PFSK-1 (cell line): ENCODE measurements around the gene CPA3.

Experiments
- FOXP2 ChIP-seq: optimal IDR thresholded peaks from 2 replicates; pipeline ENCODE3; 2011; ENCODE audit warnings: borderline replicate concordance, control low read depth, inconsistent platforms; ENCODE audit not compliant: insufficient read depth; ENCODE audit errors: extremely low read length, extremely low read depth
- POLR2AphosphoS5 ChIP-seq: IDR thresholded peaks from 2 replicates; pipeline ENCODE4 v1.6.1; 2012; ENCODE audit warnings: low read depth, mild to moderate bottlenecking, control low read depth, low read length, moderate library complexity
- SIN3A ChIP-seq: IDR thresholded peaks from 2 replicates; pipeline ENCODE4 v1.6.1; 2012; ENCODE audit warnings: mild to moderate bottlenecking, low read length, moderate library complexity, borderline replicate concordance; ENCODE audit not compliant: insufficient read depth
- TAF1 ChIP-seq: IDR thresholded peaks from 2 replicates; pipeline ENCODE4 v1.6.1; 2012; ENCODE audit warnings: low read length, control low read depth, borderline replicate concordance; ENCODE audit not compliant: insufficient read depth
- TF ChIP-seq, protein P1 (sequence below), 2 experiments: IDR thresholded peaks; 2 replicates each; pipeline versions ENCODE4 v1.6.1 to v1.8.0; 2011 to 2012; ENCODE audit warnings: low read depth in 2 of 2, low read length in 2 of 2, control low read depth in 1 of 2, inconsistent platforms in 1 of 2, mild to moderate bottlenecking in 1 of 2, moderate library complexity in 1 of 2; ENCODE audit not compliant: insufficient read depth in 1 of 2

CPA3 gene

DNA sequence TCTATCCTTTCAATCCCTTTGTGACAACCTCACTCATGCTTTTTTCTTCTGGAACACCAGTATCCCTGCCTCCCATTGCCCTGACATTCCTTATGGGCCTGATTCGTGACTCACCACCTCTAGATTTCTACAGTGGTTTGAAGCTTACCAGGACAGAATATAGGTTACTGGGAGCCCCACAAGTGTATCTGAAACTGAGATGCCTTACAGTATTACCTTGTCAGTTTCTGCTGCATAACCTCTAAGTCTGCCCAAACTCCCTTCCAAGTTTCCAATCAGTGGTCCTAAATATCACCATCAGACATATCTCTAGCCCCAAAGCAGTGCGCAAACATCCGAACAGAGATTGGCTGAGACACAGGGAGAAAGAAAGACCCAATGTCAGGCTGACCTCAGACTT is 31.9 kb upstream of the CPA3 start:
- no peak for TF ChIP-seq SIN3A
- TF ChIP-seq, protein P1, sequence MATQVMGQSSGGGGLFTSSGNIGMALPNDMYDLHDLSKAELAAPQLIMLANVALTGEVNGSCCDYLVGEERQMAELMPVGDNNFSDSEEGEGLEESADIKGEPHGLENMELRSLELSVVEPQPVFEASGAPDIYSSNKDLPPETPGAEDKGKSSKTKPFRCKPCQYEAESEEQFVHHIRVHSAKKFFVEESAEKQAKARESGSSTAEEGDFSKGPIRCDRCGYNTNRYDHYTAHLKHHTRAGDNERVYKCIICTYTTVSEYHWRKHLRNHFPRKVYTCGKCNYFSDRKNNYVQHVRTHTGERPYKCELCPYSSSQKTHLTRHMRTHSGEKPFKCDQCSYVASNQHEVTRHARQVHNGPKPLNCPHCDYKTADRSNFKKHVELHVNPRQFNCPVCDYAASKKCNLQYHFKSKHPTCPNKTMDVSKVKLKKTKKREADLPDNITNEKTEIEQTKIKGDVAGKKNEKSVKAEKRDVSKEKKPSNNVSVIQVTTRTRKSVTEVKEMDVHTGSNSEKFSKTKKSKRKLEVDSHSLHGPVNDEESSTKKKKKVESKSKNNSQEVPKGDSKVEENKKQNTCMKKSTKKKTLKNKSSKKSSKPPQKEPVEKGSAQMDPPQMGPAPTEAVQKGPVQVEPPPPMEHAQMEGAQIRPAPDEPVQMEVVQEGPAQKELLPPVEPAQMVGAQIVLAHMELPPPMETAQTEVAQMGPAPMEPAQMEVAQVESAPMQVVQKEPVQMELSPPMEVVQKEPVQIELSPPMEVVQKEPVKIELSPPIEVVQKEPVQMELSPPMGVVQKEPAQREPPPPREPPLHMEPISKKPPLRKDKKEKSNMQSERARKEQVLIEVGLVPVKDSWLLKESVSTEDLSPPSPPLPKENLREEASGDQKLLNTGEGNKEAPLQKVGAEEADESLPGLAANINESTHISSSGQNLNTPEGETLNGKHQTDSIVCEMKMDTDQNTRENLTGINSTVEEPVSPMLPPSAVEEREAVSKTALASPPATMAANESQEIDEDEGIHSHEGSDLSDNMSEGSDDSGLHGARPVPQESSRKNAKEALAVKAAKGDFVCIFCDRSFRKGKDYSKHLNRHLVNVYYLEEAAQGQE (IDR thresholded peaks at IDR 0.05; ENCODE audit: insufficient read depth in 1 of 2, low read depth in 2 of 2, low read length in 2 of 2) = no peak
- no peak for TF ChIP-seq POLR2AphosphoS5
- TF ChIP-seq TAF1 = no peak
- TF ChIP-seq FOXP2 = no peak

DNA sequence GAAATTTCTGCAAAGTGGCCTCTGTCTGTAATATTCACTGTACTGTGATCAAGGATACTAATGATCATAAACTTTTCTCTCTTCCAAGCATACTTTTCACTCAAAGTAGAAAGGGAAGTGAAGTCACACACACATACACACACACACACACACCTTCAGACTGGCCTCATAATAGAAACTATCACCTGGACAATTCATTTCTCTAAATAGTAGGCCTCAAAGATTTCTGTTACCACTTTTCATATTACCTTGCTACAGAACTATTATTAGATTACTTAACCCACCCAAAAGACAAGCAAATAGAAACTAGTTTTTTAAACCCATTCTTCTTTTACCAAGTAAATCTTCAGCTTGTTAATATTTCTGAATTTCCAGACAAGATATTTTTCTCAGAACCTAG is 25.3 kb upstream of the CPA3 start:
- TF ChIP-seq FOXP2 = no peak

DNA sequence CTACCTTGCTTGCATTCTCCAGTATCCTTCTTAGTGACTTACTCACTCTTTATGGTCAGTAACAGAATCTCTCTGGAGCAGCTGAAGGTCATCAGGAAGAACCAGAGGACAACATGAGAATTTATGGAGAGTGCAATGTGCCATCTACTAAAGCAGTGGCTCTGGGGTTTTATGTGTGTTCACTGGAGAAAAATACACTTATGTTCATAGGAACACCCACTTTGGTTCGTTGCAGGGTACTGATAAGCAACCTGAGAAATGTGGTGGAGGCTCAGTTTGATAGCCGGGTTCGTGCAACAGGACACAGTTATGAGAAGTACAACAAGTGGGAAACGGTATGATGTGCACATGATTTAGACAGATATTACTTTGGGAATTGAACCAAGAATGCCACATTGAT is 24.6 kb upstream of the CPA3 start:
- no peak for TF ChIP-seq SIN3A
- no peak for TF ChIP-seq TAF1
- TF ChIP-seq, protein P1 (IDR thresholded peaks at IDR 0.05; ENCODE audit: insufficient read depth in 1 of 2, low read depth in 2 of 2, low read length in 2 of 2) = no peak
- TF ChIP-seq POLR2AphosphoS5 = no peak
- TF ChIP-seq FOXP2 = no peak

DNA sequence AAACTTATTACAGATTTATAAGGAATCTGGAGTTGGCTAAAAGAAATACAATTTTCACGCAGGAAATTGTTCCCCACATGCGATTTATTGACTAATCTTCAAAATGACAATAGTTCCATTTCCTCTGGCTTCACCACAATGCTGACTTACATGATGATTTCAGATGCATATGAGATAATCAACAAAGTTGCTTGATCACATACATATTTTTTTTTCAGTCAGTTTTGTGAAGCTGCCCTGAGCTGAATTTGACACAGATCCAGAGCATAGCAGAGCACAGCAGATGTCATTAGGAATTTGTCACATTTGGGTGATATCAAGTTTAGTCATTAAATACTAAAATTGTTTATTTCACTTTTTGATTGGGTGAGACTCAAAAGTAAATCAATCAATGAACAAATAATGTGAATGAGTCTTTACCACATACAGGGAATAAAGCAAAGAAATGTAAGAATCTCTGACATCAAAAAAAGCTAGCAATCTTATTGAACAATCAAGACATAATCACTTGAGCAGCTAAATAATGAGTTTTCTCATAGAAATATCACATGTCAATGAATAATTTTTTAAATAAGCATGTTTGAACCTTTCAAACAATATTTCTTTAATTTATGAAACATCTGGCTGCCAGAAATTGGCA is 19.2 kb upstream of the CPA3 start:
- no peak for TF ChIP-seq TAF1
- TF ChIP-seq POLR2AphosphoS5 = no peak
- TF ChIP-seq, protein P1 (IDR thresholded peaks at IDR 0.05; ENCODE audit: insufficient read depth in 1 of 2, low read depth in 2 of 2, low read length in 2 of 2) = no peak
- TF ChIP-seq FOXP2 = no peak
- TF ChIP-seq SIN3A = no peak

DNA sequence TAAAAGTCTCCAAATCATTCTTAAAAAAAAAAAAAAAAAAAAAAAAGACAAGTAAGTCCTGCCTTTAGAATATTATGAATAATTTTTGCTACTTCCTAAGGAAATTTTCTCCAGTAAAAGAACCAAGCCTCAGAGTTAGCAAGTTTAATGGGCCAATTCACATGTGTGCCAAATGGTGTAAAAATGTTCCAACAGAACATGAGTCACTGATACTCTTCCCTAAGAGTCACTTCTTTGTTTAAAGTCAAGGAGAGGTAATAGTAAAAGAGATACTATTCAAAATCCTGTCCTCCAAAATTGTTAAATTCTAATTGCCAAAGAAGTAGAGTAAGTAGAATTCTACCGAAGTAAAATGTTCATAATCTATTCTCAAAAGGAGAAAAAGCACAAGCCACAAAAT is 17.7 kb upstream of the CPA3 start:
- TF ChIP-seq SIN3A (no peak), POLR2AphosphoS5 (no peak)

DNA sequence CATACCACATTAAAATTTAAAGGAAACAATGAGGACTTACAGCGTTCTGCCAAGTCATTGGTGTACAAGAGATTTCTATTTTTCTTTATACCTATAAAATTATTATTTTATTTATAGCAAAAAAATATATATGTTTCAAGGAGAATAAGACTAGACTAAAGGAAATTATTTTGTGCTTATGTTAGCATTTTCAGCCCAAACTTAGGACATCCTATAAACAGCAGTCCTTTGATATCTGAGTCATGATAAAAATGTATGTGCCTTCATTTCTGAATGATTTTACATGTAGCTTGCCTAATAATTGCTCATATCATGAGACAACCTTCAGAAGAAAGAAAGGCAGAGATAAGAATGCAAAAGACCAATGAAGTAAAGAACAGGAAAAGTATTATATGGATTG is 16.7 kb upstream of the CPA3 start:
- no peak for TF ChIP-seq FOXP2
- no peak for TF ChIP-seq TAF1
- no peak for TF ChIP-seq POLR2AphosphoS5
- TF ChIP-seq SIN3A = no peak
- TF ChIP-seq, protein P1 (IDR thresholded peaks at IDR 0.05; ENCODE audit: insufficient read depth in 1 of 2, low read depth in 2 of 2, low read length in 2 of 2) = no peak
